ENCODE data around the gene PLA2G7.

Gene PLA2G7

GRCh38 chr6:46711491-46711890, 23.7 kb downstream of the PLA2G7 start:
- Histone ChIP-seq H3K23ac (ENCODE audit: low read length) (no peak overlapping the region), H3K4me1 (ENCODE audit: control insufficient read depth, low read depth, low read length) (no peaks in the 10 kb centered on the region), H3K9ac (ENCODE audit: low read length) (no peak overlapping the region), H2BK15ac (replicated peaks; ENCODE audit: low read depth) (no peak overlapping the region), H3K27me3 (ENCODE audit: insufficient read depth, low read length, poor library complexity) (no peaks in the 10 kb centered on the region), H2AK5ac (ENCODE audit: low read length) (no peak overlapping the region), H3K18ac (ENCODE audit: low read length) (no peak overlapping the region), H2BK5ac (ENCODE audit: low read length) (no peak overlapping the region), H3K56ac (ENCODE audit: low read length) (no peak overlapping the region), H3K4ac (ENCODE audit: low read depth, low read length) (no peak overlapping the region), H3K4me2 (ENCODE audit: low read length) (no peak overlapping the region), H4K5ac (ENCODE audit: low read length) (no peak overlapping the region), H3K36me3 (ENCODE audit: control insufficient read depth, insufficient read depth, low read length) (no peaks in the 10 kb centered on the region), H3K79me1 (ENCODE audit: low read length) (no peaks in the 10 kb centered on the region), H4K8ac (ENCODE audit: low read depth, low read length) (no peak overlapping the region), H3K4me3 (ENCODE audit: low read length) (no peak overlapping the region), H2BK120ac (ENCODE audit: low read depth, low read length) (no peak overlapping the region), H3K27ac (ENCODE audit: low read depth, low read length) (no peak overlapping the region), H3K79me2 (ENCODE audit: control insufficient read depth, insufficient read depth, low read length) (no peaks in the 10 kb centered on the region)
- DNase-seq = no peak
- no CpG with 5 or more reads among the region's 1 CpG for WGBS (ENCODE audit: extremely low coverage, insufficient coverage, low lambda C conversion rate)

GRCh38 chr6:46706464-46706863, 28.7 kb downstream of the PLA2G7 start:
- no peak overlapping the region for H3K4me3 ChIP-seq (ENCODE audit: low read length)
- H3K9ac ChIP-seq (ENCODE audit: low read length) = no peak overlapping the region
- H3K4ac ChIP-seq (ENCODE audit: low read depth, low read length) = no peak overlapping the region
- no peak overlapping the region for H3K4me2 ChIP-seq (ENCODE audit: low read length)
- no peak overlapping the region for H2AK5ac ChIP-seq (ENCODE audit: low read length)
- DNase-seq = no peak
- H3K36me3 ChIP-seq (ENCODE audit: control insufficient read depth, insufficient read depth, low read length) = no peaks in the 10 kb centered on the region
- no peak overlapping the region for H2BK15ac ChIP-seq (replicated peaks; ENCODE audit: low read depth)
- H3K23ac ChIP-seq (ENCODE audit: low read length) = no peak overlapping the region
- WGBS (ENCODE audit: extremely low coverage, insufficient coverage, low lambda C conversion rate) = no CpG with 5 or more reads among the region's 2 CpGs
- no peak overlapping the region for H3K18ac ChIP-seq (ENCODE audit: low read length)
- H4K5ac ChIP-seq (ENCODE audit: low read length) = no peak overlapping the region
- H4K8ac ChIP-seq (ENCODE audit: low read depth, low read length) = no peak overlapping the region
- H3K27me3 ChIP-seq (ENCODE audit: insufficient read depth, low read length, poor library complexity) = no peaks in the 10 kb centered on the region
- H3K4me1 ChIP-seq (ENCODE audit: control insufficient read depth, low read depth, low read length) = no peaks in the 10 kb centered on the region
- no peaks in the 10 kb centered on the region for H3K79me1 ChIP-seq (ENCODE audit: low read length)
- no peak overlapping the region for H2BK5ac ChIP-seq (ENCODE audit: low read length)
- no peak overlapping the region for H3K27ac ChIP-seq (ENCODE audit: low read depth, low read length)
- H2BK120ac ChIP-seq (ENCODE audit: low read depth, low read length) = no peak overlapping the region
- H3K79me2 ChIP-seq (ENCODE audit: control insufficient read depth, insufficient read depth, low read length) = no peaks in the 10 kb centered on the region
- no peak overlapping the region for H3K56ac ChIP-seq (ENCODE audit: low read length)

- H2BK15ac ChIP-seq (replicated peaks; ENCODE audit: low read depth) = no peak overlapping the region
Measured at GRCh38 chr6:46704562-46704961, 30.6 kb downstream of the PLA2G7 start.

GRCh38 chr6:46699970-46700369, 35.2 kb downstream of the PLA2G7 start:
- Histone ChIP-seq H3K36me3 (ENCODE audit: control insufficient read depth, insufficient read depth, low read length) (no peaks in the 10 kb centered on the region), H3K79me2 (ENCODE audit: control insufficient read depth, insufficient read depth, low read length) (no peaks in the 10 kb centered on the region), H3K4me1 (ENCODE audit: control insufficient read depth, low read depth, low read length) (no peaks in the 10 kb centered on the region), H4K8ac (ENCODE audit: low read depth, low read length) (no peak overlapping the region), H3K79me1 (ENCODE audit: low read length) (no peaks in the 10 kb centered on the region), H2AK5ac (ENCODE audit: low read length) (no peak overlapping the region), H3K9ac (ENCODE audit: low read length) (no peak overlapping the region), H3K23ac (ENCODE audit: low read length) (no peak overlapping the region), H2BK5ac (ENCODE audit: low read length) (no peak overlapping the region), H3K27ac (ENCODE audit: low read depth, low read length) (no peak overlapping the region), H3K4me2 (ENCODE audit: low read length) (no peak overlapping the region), H2BK120ac (ENCODE audit: low read depth, low read length) (no peak overlapping the region), H3K18ac (ENCODE audit: low read length) (no peak overlapping the region), H3K4ac (ENCODE audit: low read depth, low read length) (no peak overlapping the region), H2BK15ac (replicated peaks; ENCODE audit: low read depth) (no peak overlapping the region), H3K56ac (ENCODE audit: low read length) (no peak overlapping the region), H3K27me3 (ENCODE audit: insufficient read depth, low read length, poor library complexity) (no peaks in the 10 kb centered on the region), H4K5ac (ENCODE audit: low read length) (no peak overlapping the region), H3K4me3 (ENCODE audit: low read length) (no peak overlapping the region)
- no peak for DNase-seq
- no CpG with 5 or more reads among the region's 1 CpG for WGBS (ENCODE audit: extremely low coverage, insufficient coverage, low lambda C conversion rate)

More at GRCh38 chr6:46704562-46704961, 30.6 kb downstream of the PLA2G7 start:
- H2BK5ac ChIP-seq (ENCODE audit: low read length) = no peak overlapping the region
- H3K27ac ChIP-seq (ENCODE audit: low read depth, low read length) = no peak overlapping the region
- H3K4me3 ChIP-seq (ENCODE audit: low read length) = no peak overlapping the region
- H3K4ac ChIP-seq (ENCODE audit: low read depth, low read length) = no peak overlapping the region
- no peaks in the 10 kb centered on the region for H3K4me1 ChIP-seq (ENCODE audit: control insufficient read depth, low read depth, low read length)
- H3K4me2 ChIP-seq (ENCODE audit: low read length) = no peak overlapping the region
- no peak overlapping the region for H2BK120ac ChIP-seq (ENCODE audit: low read depth, low read length)
- H3K23ac ChIP-seq (ENCODE audit: low read length) = no peak overlapping the region
- no peak overlapping the region for H3K56ac ChIP-seq (ENCODE audit: low read length)
- H3K9ac ChIP-seq (ENCODE audit: low read length) = no peak overlapping the region
- no peak overlapping the region for H2AK5ac ChIP-seq (ENCODE audit: low read length)
- H4K8ac ChIP-seq (ENCODE audit: low read depth, low read length) = no peak overlapping the region
- H4K5ac ChIP-seq (ENCODE audit: low read length) = no peak overlapping the region
- no CpG with 5 or more reads among the region's 3 CpGs for WGBS (ENCODE audit: extremely low coverage, insufficient coverage, low lambda C conversion rate)
- no peaks in the 10 kb centered on the region for H3K79me1 ChIP-seq (ENCODE audit: low read length)
- H3K79me2 ChIP-seq (ENCODE audit: control insufficient read depth, insufficient read depth, low read length) = no peaks in the 10 kb centered on the region
- DNase-seq = peak; percentile 24
- H3K18ac ChIP-seq (ENCODE audit: low read length) = no peak overlapping the region
- no peaks in the 10 kb centered on the region for H3K36me3 ChIP-seq (ENCODE audit: control insufficient read depth, insufficient read depth, low read length)
- H3K27me3 ChIP-seq (ENCODE audit: insufficient read depth, low read length, poor library complexity) = no peaks in the 10 kb centered on the region

- Histone ChIP-seq H4K5ac (ENCODE audit: low read length) (no peak overlapping the region), H2BK5ac (ENCODE audit: low read length) (no peak overlapping the region), H3K4ac (ENCODE audit: low read depth, low read length) (no peak overlapping the region), H4K8ac (ENCODE audit: low read depth, low read length) (no peak overlapping the region), H3K79me2 (ENCODE audit: control insufficient read depth, insufficient read depth, low read length) (no peaks in the 10 kb centered on the region), H3K23ac (ENCODE audit: low read length) (no peak overlapping the region), H3K4me3 (ENCODE audit: low read length) (no peak overlapping the region), H2AK5ac (ENCODE audit: low read length) (no peak overlapping the region), H2BK120ac (ENCODE audit: low read depth, low read length) (no peak overlapping the region), H3K4me1 (ENCODE audit: control insufficient read depth, low read depth, low read length) (no peaks in the 10 kb centered on the region), H3K36me3 (ENCODE audit: control insufficient read depth, insufficient read depth, low read length) (no peaks in the 10 kb centered on the region), H3K79me1 (ENCODE audit: low read length) (no peaks in the 10 kb centered on the region), H3K9ac (ENCODE audit: low read length) (no peak overlapping the region), H3K56ac (ENCODE audit: low read length) (no peak overlapping the region), H2BK15ac (replicated peaks; ENCODE audit: low read depth) (no peak overlapping the region), H3K27me3 (ENCODE audit: insufficient read depth, low read length, poor library complexity) (no peaks in the 10 kb centered on the region), H3K4me2 (ENCODE audit: low read length) (no peak overlapping the region), H3K18ac (ENCODE audit: low read length) (no peak overlapping the region), H3K27ac (ENCODE audit: low read depth, low read length) (no peak overlapping the region)
- no CpG with 5 or more reads among the region's 1 CpG for WGBS (ENCODE audit: extremely low coverage, insufficient coverage, low lambda C conversion rate)
- no peak for DNase-seq
Measured at GRCh38 chr6:46690911-46691451, 44.2 kb downstream of the PLA2G7 start.

- Histone ChIP-seq H3K4me3 (ENCODE audit: low read length) (no peak overlapping the region), H3K27ac (ENCODE audit: low read depth, low read length) (no peak overlapping the region), H4K5ac (ENCODE audit: low read length) (no peak overlapping the region), H3K79me1 (ENCODE audit: low read length) (no peaks in the 10 kb centered on the region), H2AK5ac (ENCODE audit: low read length) (no peak overlapping the region), H3K4ac (ENCODE audit: low read depth, low read length) (no peak overlapping the region), H3K4me1 (ENCODE audit: control insufficient read depth, low read depth, low read length) (no peaks in the 10 kb centered on the region), H3K9ac (ENCODE audit: low read length) (no peak overlapping the region), H2BK15ac (replicated peaks; ENCODE audit: low read depth) (no peak overlapping the region), H3K4me2 (ENCODE audit: low read length) (no peak overlapping the region), H3K36me3 (ENCODE audit: control insufficient read depth, insufficient read depth, low read length) (no peaks in the 10 kb centered on the region), H3K27me3 (ENCODE audit: insufficient read depth, low read length, poor library complexity) (no peaks in the 10 kb centered on the region), H4K8ac (ENCODE audit: low read depth, low read length) (no peak overlapping the region), H3K18ac (ENCODE audit: low read length) (no peak overlapping the region), H3K23ac (ENCODE audit: low read length) (no peak overlapping the region), H2BK5ac (ENCODE audit: low read length) (no peak overlapping the region), H3K79me2 (ENCODE audit: control insufficient read depth, insufficient read depth, low read length) (no peaks in the 10 kb centered on the region), H3K56ac (ENCODE audit: low read length) (no peak overlapping the region), H2BK120ac (ENCODE audit: low read depth, low read length) (no peak overlapping the region)
- no peak for DNase-seq
- WGBS (ENCODE audit: extremely low coverage, insufficient coverage, low lambda C conversion rate) = no CpG with 5 or more reads among the region's 2 CpGs
Measured at GRCh38 chr6:46690141-46690755, 44.9 kb downstream of the PLA2G7 start.
